ENCODE data around the gene FILIP1. TPM values are rescaled to one million over a fixed set of nuclear protein-coding genes. Genes with fewer than 3 reads are reported as not detected.

FILIP1 gene
- total RNA-seq, 1 donor from 2014 or later: 3.2 TPM

DNA sequence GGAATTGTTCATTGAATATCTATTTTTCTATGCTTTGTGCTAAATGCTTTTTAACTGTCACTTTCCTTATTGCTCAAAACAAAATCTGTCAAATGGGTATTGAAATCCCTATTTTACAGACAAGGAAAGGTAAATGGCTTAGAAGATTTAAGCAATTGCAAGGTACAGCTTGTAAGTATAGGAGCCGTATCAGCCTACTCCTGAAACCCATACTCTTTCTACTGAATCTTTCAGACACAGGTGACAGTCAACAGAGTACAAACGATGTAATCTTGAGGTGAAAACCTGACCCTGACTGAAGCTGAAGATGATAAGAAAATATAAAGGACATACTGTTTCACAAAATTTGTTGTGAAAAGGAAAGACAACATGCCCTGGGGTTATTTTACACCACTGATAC is 243.0 kb downstream of the FILIP1 start:
- no peaks in the 10 kb centered on the region for H3K4me1 ChIP-seq
- no peaks in the 10 kb centered on the region for H3K9me3 ChIP-seq
- no peak overlapping the region for H3K27ac ChIP-seq
- H3K27me3 ChIP-seq: no peaks in the 10 kb centered on the region
- TF ChIP-seq, protein P1, sequence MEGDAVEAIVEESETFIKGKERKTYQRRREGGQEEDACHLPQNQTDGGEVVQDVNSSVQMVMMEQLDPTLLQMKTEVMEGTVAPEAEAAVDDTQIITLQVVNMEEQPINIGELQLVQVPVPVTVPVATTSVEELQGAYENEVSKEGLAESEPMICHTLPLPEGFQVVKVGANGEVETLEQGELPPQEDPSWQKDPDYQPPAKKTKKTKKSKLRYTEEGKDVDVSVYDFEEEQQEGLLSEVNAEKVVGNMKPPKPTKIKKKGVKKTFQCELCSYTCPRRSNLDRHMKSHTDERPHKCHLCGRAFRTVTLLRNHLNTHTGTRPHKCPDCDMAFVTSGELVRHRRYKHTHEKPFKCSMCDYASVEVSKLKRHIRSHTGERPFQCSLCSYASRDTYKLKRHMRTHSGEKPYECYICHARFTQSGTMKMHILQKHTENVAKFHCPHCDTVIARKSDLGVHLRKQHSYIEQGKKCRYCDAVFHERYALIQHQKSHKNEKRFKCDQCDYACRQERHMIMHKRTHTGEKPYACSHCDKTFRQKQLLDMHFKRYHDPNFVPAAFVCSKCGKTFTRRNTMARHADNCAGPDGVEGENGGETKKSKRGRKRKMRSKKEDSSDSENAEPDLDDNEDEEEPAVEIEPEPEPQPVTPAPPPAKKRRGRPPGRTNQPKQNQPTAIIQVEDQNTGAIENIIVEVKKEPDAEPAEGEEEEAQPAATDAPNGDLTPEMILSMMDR (IDR thresholded peaks at IDR 0.05): no peak
- no peak for TF ChIP-seq POLR2A (IDR thresholded peaks at IDR 0.05)
- TF ChIP-seq POLR2AphosphoS5 (IDR thresholded peaks at IDR 0.05; ENCODE audit: insufficient read depth in 1 of 2, low read depth in 1 of 2): no peak
- no peak for DNase-seq (ENCODE audit: extremely low spot score in 2 of 2)
- intact Hi-C loops (cut with DNase I): loop anchor here (10.0 kb wide), 1 partner anchor 274 kb away; no protein-coding TSS in a partner anchor
- peaks cover 0 to 13% of the 10 kb centered on the region in 2 donors for H3K36me3 ChIP-seq
- no peak overlapping the region for H3K4me3 ChIP-seq

DNA sequence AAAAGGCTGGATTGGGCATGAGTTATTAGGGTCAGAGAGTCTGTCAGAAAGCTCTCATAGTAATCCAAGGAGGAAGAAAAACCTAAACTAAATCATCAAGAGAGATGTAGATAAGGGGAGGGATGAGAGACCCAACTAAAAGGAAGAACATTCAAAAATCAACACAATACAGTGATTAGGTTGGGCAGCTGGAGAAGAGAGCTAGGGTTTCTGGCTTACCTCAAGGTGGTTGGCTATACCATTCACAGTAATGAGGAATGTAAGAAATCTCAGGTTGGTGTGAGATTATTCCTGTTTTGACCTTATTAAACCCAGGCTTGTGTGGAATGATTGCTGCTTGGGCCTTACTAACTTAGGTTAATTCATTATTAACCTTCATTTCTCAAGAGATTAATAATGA is 243.8 kb downstream of the FILIP1 start:
- Histone ChIP-seq H3K4me3 (no peak overlapping the region), H3K9me3 (no peaks in the 10 kb centered on the region), H3K27ac (no peak overlapping the region), H3K4me1 (peaks cover 1% of the 10 kb centered on the region), H3K27me3 (no peaks in the 10 kb centered on the region), H3K36me3 (peaks cover 0 to 6% of the 10 kb centered on the region in 2 donors)
- TF ChIP-seq, protein P1 (IDR thresholded peaks at IDR 0.05): no peak
- TF ChIP-seq POLR2A (IDR thresholded peaks at IDR 0.05): no peak
- no peak for TF ChIP-seq POLR2AphosphoS5 (IDR thresholded peaks at IDR 0.05; ENCODE audit: insufficient read depth in 1 of 2, low read depth in 1 of 2)
- DNase-seq (ENCODE audit: extremely low spot score in 2 of 2): no peak
- intact Hi-C loops (cut with DNase I): loop anchor here (10.0 kb wide), 1 partner anchor 275 kb away; no protein-coding TSS in a partner anchor

DNA sequence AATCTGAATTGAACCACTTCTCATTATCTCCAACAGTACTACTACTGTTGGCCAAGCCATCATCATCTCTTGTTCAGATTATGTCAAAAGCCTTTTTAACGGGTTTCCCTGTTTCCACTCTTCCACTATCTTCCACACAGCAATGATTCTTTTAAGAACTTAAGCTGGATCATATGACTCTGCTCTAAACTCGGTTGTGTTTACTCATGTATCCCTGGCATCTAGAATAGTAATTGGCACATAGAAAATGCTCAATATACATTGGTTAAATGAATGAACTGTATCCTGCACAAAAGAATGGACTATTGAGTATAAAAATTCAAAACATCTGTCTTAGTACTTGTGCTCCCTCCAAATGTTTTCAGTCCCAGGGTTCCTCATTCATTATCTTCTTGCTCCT is 247.2 kb downstream of the FILIP1 start:
- H3K27me3 ChIP-seq: no peaks in the 10 kb centered on the region
- TF ChIP-seq, protein P1 (IDR thresholded peaks at IDR 0.05): no peak
- TF ChIP-seq POLR2AphosphoS5 (IDR thresholded peaks at IDR 0.05; ENCODE audit: insufficient read depth in 1 of 2, low read depth in 1 of 2) (no peak), POLR2A (IDR thresholded peaks at IDR 0.05) (no peak)
- no peak for DNase-seq (ENCODE audit: extremely low spot score in 2 of 2)
- intact Hi-C loops (cut with DNase I): no loop called here
- no peak overlapping the region for H3K27ac ChIP-seq
- no peak overlapping the region for H3K4me3 ChIP-seq
- no peaks in the 10 kb centered on the region for H3K9me3 ChIP-seq
- H3K4me1 ChIP-seq: peaks cover 26% of the 10 kb centered on the region
- no peaks in the 10 kb centered on the region for H3K36me3 ChIP-seq

DNA sequence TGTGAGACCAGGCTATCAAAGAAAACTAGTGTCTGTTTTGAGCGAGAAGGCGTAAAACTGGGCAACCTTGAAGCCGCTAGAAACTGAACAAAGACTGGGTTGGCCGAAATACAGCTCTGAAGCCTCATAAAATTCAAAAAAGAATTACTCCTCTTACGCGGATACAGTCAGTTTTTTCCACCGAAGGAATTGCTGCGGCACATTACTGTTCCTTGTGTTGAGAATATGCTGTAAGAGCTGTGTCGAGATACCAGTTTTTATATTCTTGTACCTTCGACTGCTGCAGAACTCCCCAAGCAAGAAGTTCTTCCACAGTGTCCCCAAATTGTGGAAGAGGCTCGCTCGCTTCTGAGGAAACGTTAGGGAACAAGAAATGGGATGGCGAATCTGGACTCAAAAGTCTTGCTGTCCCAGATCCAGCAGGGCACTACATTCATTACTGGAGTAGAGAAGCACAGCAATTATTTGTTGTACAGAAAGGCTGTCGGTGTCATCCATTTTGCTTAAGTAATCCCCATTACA is 249.5 kb downstream of the FILIP1 start:
- Histone ChIP-seq H3K4me1 (peaks cover 32% of the 10 kb centered on the region), H3K36me3 (peaks cover 0 to 12% of the 10 kb centered on the region in 2 donors), H3K27ac (peak overlapping the region; percentile 89), H3K9me3 (no peaks in the 10 kb centered on the region), H3K4me3 (peak overlapping the region; percentile 70 to 77), H3K27me3 (no peaks in the 10 kb centered on the region)
- intact Hi-C loops (cut with DNase I): no loop called here
- no peak for DNase-seq (ENCODE audit: extremely low spot score in 2 of 2)
- TF ChIP-seq, protein P1 (IDR thresholded peaks at IDR 0.05): no peak
- TF ChIP-seq POLR2AphosphoS5 (IDR thresholded peaks at IDR 0.05; ENCODE audit: insufficient read depth in 1 of 2, low read depth in 1 of 2) (no peak), POLR2A (IDR thresholded peaks at IDR 0.05) (no peak)

DNA sequence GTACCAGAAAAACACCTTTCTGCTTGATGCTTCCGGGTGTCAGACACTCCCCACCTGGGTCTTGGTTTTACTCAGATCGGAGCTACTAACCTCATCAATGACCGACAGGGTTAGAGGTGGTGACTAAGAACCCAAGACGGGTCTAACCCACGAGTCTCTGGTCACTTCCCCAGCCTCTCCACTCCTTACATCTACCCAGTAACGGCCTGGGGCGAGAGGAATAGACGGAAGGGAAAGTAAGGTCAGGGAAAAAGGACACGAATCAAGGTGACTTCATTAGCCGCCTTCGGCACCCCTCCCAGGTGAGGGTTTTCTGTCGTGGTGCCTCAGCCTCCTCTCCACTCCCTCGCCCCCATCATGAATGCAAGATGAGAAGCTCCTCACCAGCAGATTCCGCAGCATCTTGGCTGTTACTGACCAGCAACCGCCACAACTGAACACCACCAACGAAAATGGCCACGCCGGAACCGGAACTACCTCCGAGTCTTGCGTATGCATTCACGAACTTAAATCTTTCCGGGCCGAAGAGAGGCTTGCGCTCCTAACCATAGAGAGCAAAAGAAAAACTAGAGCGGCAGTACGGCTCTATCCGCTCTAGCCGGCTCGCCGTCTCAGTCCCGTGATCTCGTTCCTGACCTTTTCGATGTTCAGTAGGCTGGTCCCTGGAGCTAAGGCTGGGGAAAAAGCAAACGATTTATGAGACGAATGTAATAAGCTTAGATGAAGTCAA is 250.1 kb downstream of the FILIP1 start, which contains the start of gene COX7A2:
TSS of gene COX7A2 (minus strand) at position 469 of the 730 bp plus-strand sequence. CDS start at position 402, 67 bp downstream.
- Histone ChIP-seq H3K4me3 (peak within 1 kb of the TSS; percentile 70 to 77), H3K36me3 (peaks cover 0 to 17% of the 10 kb centered on the region in 2 donors), H3K27me3 (no peaks in the 10 kb centered on the region), H3K4me1 (peaks cover 32% of the 10 kb centered on the region), H3K27ac (peak within 1 kb of the TSS; percentile 89), H3K9me3 (no peaks in the 10 kb centered on the region)
- TF ChIP-seq POLR2A (IDR thresholded peaks at IDR 0.05) (peak in 1 of 2 donors; percentile 65), POLR2AphosphoS5 (IDR thresholded peaks at IDR 0.05; ENCODE audit: insufficient read depth in 1 of 2, low read depth in 1 of 2) (peak; percentile 92 to 95)
- TF ChIP-seq, protein P1 (IDR thresholded peaks at IDR 0.05): no peak
- intact Hi-C loops (cut with DNase I): no loop called here
- DNase-seq (ENCODE audit: extremely low spot score in 2 of 2): peak in 1 of 2 donors; percentile 96
